Naive thymus-derived CD4-positive, alpha-beta T cell (primary cell): Measurements from ENCODE around the gene KIF14. TPM values are rescaled to one million over a fixed set of nuclear protein-coding genes. Genes with fewer than 3 reads are reported as not detected.

Experiments
- ATAC-seq: fragments of 150-1000 bp; cut with Tn5 transposase; 2 replicates; pipeline ENCODE4 v1.10.0; 2021; ENCODE audit warnings: mild to moderate bottlenecking, moderate library complexity
- CTCF ChIA-PET: fragments of 350-600 bp; sonication (Branson Sonifier 250); formaldehyde crosslinking; loops from one replicate; lab custom pipeline; 2021; ENCODE audit warnings: antibody characterized with exemption; lab: Charles Lee
- POLR2A ChIA-PET: fragments of 350-600 bp; sonication (Branson Sonifier 250); formaldehyde crosslinking; loops from one replicate; lab custom pipeline; 2021; ENCODE audit warnings: antibody characterized with exemption, inconsistent platforms; lab: Charles Lee
- DNase-seq, 9 donors: peaks; one replicate each; pipeline versions ENCODE4 v3.0.0 to v3.0.0-alpha.2; 2020 to 2022; ENCODE audit warnings: mixed read lengths in 1 of 9
- H3K27ac ChIP-seq: one replicate; pipeline ENCODE4 v1.7.0; 2013; ENCODE audit warnings: mild to moderate bottlenecking, low read depth, low read length, moderate library complexity
- H3K27me3 ChIP-seq, 2 donors: one replicate each; pipeline ENCODE4 v1.7.0; 2013; ENCODE audit warnings: low read length in 2 of 2, mild to moderate bottlenecking in 2 of 2, moderate library complexity in 2 of 2; ENCODE audit not compliant: control insufficient read depth in 2 of 2, insufficient read depth in 2 of 2
- H3K36me3 ChIP-seq, 3 experiments: 1 replicate in 2 of 3; 2 replicates in 1 of 3; pipeline ENCODE4 v1.7.0; 2013; ENCODE audit warnings: low read length in 3 of 3, mild to moderate bottlenecking in 3 of 3, moderate library complexity in 1 of 3; ENCODE audit not compliant: insufficient read depth in 3 of 3, control insufficient read depth in 2 of 3
- H3K4me1 ChIP-seq, 2 donors: one replicate each; pipeline ENCODE4 v1.7.0; 2013; ENCODE audit warnings: low read length in 2 of 2, mild to moderate bottlenecking in 2 of 2, moderate library complexity in 1 of 2; ENCODE audit not compliant: control insufficient read depth in 2 of 2, insufficient read depth in 2 of 2
- H3K4me3 ChIP-seq: 2 replicates; pipeline ENCODE4 v1.7.0; 2013; ENCODE audit warnings: mild to moderate bottlenecking, low read length
- H3K9me3 ChIP-seq, 3 experiments: 1 replicate in 2 of 3; 2 replicates in 1 of 3; pipeline ENCODE4 v1.7.0; 2013; ENCODE audit warnings: low read length in 3 of 3; ENCODE audit not compliant: control insufficient read depth in 2 of 3
- H3K27ac Mint-ChIP-seq, 9 donors: one replicate each; pipeline ENCODE4 v1.8.0; 2020 to 2022; ENCODE audit warnings: mixed read lengths in 9 of 9, mild to moderate bottlenecking in 8 of 9, moderate library complexity in 5 of 9, inconsistent platforms in 2 of 9
- H3K27me3 Mint-ChIP-seq, 5 donors: one replicate each; pipeline ENCODE4 v1.8.0; 2021 to 2022; ENCODE audit warnings: mixed read lengths in 5 of 5, mild to moderate bottlenecking in 1 of 5
- H3K36me3 Mint-ChIP-seq, 5 donors: one replicate each; pipeline ENCODE4 v1.8.0; 2020 to 2022; ENCODE audit warnings: mixed read lengths in 5 of 5, mild to moderate bottlenecking in 3 of 5, inconsistent platforms in 1 of 5
- H3K4me1 Mint-ChIP-seq, 7 donors: one replicate each; pipeline ENCODE4 v1.8.0; 2020 to 2022; ENCODE audit warnings: mixed read lengths in 7 of 7, mild to moderate bottlenecking in 3 of 7, inconsistent platforms in 1 of 7
- H3K4me3 Mint-ChIP-seq, 10 donors: one replicate each; pipeline ENCODE4 v1.8.0; 2020 to 2022; ENCODE audit warnings: mild to moderate bottlenecking in 10 of 10, mixed read lengths in 10 of 10, moderate library complexity in 6 of 10, inconsistent platforms in 2 of 10
- H3K9me3 Mint-ChIP-seq, 11 donors: one replicate each; pipeline ENCODE4 v1.8.0; 2020 to 2022; ENCODE audit warnings: mixed read lengths in 11 of 11, mild to moderate bottlenecking in 4 of 11, inconsistent platforms in 1 of 11, moderate library complexity in 1 of 11
- intact Hi-C, 2 donors: fragments of 100-400 bp; cut with micrococcal nuclease; formaldehyde crosslinking; loops; one replicate each; pipeline ENCODE4 v1.15.1; 2023
- polyA plus RNA-seq, 2 donors: library from polyadenylated mRNA; unstranded; fragments of 300-500 nt; fragmentation: Illumina TruSeq; gene quantifications; one replicate each; pipeline ENCODE4 v1.2.3, GENCODE V29; 2021
- total RNA-seq, 6 experiments: library from RNA in 5 of 6; stranded (reverse) in 5 of 6; gene quantifications; 1 replicate in 5 of 6; 2 replicates in 1 of 6; pipeline ENCODE4 v1.2.3 and lab custom pipeline; 2021 to 2026

The KIF14 gene
- total and polyA plus RNA-seq, 7 experiments from 2014 or later = 0.16 to 16.2 (median 0.42) TPM; not detected in 4

DNA sequence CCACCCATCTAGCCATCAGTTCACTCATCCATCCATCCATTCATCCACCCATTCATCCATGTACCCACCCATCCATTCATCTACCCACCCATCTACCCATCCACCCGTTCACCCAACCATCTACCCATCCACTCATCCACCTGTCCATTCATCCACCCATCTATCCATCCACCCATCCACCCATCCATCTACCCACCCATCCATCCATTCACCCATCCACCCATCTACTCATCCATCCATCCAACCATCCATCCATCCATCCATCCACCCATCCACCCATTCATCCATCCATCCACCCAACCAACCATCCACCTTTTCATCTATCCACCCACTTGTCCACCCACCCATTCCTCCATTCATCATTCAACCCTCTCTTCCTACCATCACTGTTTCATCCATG, 80.3 kb downstream of the KIF14 start:
- peaks cover 0 to 8% (median 0%) of the 10 kb centered on the region in 11 donors for H3K9me3 Mint-ChIP-seq
- CTCF ChIA-PET = no interaction called here

DNA sequence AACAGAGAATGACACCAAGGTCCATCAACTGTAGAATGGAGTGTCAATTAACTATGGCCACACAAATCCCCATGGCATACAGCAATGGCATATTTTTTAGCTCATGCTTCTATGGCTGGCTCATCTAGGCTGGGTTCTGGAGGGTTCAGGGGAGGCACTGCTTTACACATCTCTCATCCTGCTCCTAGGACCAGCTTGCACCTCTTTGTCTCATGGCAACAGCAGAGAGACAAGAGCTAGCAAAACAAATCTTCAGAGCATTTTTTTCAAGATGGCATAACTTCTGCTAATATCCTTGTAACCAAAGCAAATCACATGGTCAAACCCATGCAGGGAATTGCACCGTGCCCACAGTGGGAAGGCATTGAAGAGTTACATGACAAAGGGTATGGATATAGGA, 82.4 kb downstream of the KIF14 start:
- Histone ChIP-seq H3K27me3 (no peaks in the 10 kb centered on the region), H3K4me3 (no peak overlapping the region), H3K36me3 (no peaks in the 10 kb centered on the region), H3K4me1 (no peaks in the 10 kb centered on the region), H3K9me3 (no peaks in the 10 kb centered on the region), H3K27ac (no peak overlapping the region)
- intact Hi-C loops = no loop called here
- Mint-ChIP-seq H3K27me3 (peaks cover 0 to 5% (median 0%) of the 10 kb centered on the region in 5 donors), H3K36me3 (no peaks in the 10 kb centered on the region), H3K4me1 (peaks cover 0 to 3% (median 0%) of the 10 kb centered on the region in 7 donors), H3K4me3 (no peak overlapping the region), H3K27ac (peak overlapping the region in 1 of 9 donors; percentile 31), H3K9me3 (peaks cover 0 to 8% (median 0%) of the 10 kb centered on the region in 11 donors)
- ChIA-PET CTCF (no interaction called here), POLR2A (no interaction called here)
- no peak for ATAC-seq
- no peak for DNase-seq

More for the DNA sequence above, 80.3 kb downstream of the KIF14 start:
- DNase-seq (no peak), ATAC-seq (no peak)
- Histone ChIP-seq H3K36me3 (no peaks in the 10 kb centered on the region), H3K27ac (no peak overlapping the region), H3K27me3 (no peaks in the 10 kb centered on the region), H3K4me3 (no peak overlapping the region), H3K9me3 (no peaks in the 10 kb centered on the region), H3K4me1 (no peaks in the 10 kb centered on the region)
- Mint-ChIP-seq H3K4me1 (peaks cover 0 to 5% (median 0%) of the 10 kb centered on the region in 7 donors), H3K27me3 (peaks cover 0 to 8% (median 0%) of the 10 kb centered on the region in 5 donors), H3K27ac (no peak overlapping the region), H3K36me3 (no peaks in the 10 kb centered on the region), H3K4me3 (no peak overlapping the region)
- POLR2A ChIA-PET = no interaction called here
- intact Hi-C loops = no loop called here

DNA sequence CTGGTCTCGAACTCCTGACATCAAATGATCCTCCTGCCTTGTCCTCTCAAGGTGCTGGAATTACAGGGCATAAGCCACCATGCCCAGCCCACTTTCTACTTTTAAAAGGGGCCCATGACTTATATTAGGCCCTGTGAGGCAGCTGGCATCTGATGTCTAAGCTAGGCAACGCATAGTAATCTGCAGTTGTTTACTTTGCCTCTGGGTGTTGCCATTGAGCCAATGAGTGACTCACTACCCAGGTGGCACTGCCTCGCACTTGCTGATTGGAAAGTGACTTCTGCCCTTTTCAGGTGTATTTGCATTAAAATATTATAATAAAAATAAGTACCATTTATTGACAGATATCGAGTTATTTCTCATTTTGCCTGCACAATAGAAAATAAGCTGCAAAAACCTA, 84.9 kb downstream of the KIF14 start:
- Mint-ChIP-seq H3K27me3 (peaks cover 0 to 3% (median 0%) of the 10 kb centered on the region in 5 donors), H3K4me1 (peaks cover 8 to 29% (median 22%) of the 10 kb centered on the region in 7 donors), H3K4me3 (no peak overlapping the region), H3K27ac (no peak overlapping the region), H3K9me3 (peaks cover 0 to 8% (median 0%) of the 10 kb centered on the region in 11 donors), H3K36me3 (no peaks in the 10 kb centered on the region)
- Histone ChIP-seq H3K27ac (no peak overlapping the region), H3K36me3 (no peaks in the 10 kb centered on the region), H3K27me3 (no peaks in the 10 kb centered on the region), H3K9me3 (no peaks in the 10 kb centered on the region), H3K4me1 (peaks cover 9 to 14% of the 10 kb centered on the region in 2 donors), H3K4me3 (no peak overlapping the region)
- no peak for ATAC-seq
- intact Hi-C loops = loop anchor here in 1 of 2 donors (1.0 kb wide), 1 partner anchor 268 kb away; no protein-coding TSS in a partner anchor
- peak in 6 of 9 donors; percentile 10 to 37 (median 16) for DNase-seq
- ChIA-PET POLR2A (no interaction called here), CTCF (interaction anchor here (0.6 to 2.0 kb wide), 5 partner anchors 14 to 87 kb away, joined by 3 to 5 read pairs (median 4); no protein-coding TSS in a partner anchor)

DNA sequence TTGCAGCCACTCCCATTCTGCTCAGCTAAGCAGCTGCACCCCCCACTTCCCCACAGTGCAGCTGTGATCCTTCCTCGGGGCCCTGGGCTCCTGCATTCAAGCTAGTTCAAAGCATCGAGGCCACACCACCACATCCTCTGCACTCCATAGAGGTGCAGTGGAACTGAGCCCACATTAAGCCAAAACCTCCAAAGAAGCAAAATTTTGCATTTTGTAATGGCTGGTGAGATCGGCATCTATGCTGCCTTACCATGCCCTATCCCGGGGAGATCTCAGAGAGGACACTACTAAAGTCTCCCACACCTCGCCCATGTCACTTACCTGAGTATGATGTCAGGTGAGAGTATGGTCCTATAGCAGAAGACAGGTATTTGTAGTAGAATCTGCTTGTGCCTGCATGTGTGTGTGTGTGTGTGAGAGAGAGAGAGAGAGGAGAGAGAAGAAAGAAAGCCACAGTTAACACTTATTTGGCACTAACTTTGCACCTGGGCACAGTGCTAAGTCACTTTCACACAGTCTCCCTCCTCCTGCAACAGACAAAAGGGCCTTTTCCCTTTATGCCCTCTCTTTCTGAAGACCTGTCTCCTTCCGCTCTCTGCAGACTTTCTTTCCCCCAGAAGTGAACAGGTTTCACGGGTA, 89.8 kb downstream of the KIF14 start:
- intact Hi-C loops = loop anchor here in 1 of 2 donors (1.0 to 5.0 kb wide), 2 partner anchors 92 to 120 kb away; partner anchors contain the start of genes KIF14 and ZNF281
- H3K27ac ChIP-seq = peak overlapping the region; percentile 62
- Mint-ChIP-seq H3K9me3 (no peaks in the 10 kb centered on the region), H3K27ac (peak overlapping the region; percentile 71 to 92 (median 86)), H3K27me3 (no peaks in the 10 kb centered on the region), H3K36me3 (no peaks in the 10 kb centered on the region), H3K4me1 (peaks cover 16 to 61% (median 53%) of the 10 kb centered on the region in 7 donors), H3K4me3 (peak overlapping the region; percentile 41 to 86 (median 78))
- H3K27me3 ChIP-seq = no peaks in the 10 kb centered on the region
- no peaks in the 10 kb centered on the region for H3K9me3 ChIP-seq
- ATAC-seq = peak; percentile 97
- H3K4me1 ChIP-seq = peaks cover 16 to 34% of the 10 kb centered on the region in 2 donors
- H3K36me3 ChIP-seq = no peaks in the 10 kb centered on the region
- POLR2A ChIA-PET = interaction anchor here (0.5 kb wide), 1 partner anchor 21 kb away, joined by 3 read pairs; no protein-coding TSS in a partner anchor
- DNase-seq = peak; percentile 22 to 87 (median 79)
- peak overlapping the region; percentile 29 for H3K4me3 ChIP-seq
- CTCF ChIA-PET = interaction anchor here (0.6 to 1.0 kb wide), 2 partner anchors 21 to 268 kb away, joined by 3 to 4 read pairs; no protein-coding TSS in a partner anchor

DNA sequence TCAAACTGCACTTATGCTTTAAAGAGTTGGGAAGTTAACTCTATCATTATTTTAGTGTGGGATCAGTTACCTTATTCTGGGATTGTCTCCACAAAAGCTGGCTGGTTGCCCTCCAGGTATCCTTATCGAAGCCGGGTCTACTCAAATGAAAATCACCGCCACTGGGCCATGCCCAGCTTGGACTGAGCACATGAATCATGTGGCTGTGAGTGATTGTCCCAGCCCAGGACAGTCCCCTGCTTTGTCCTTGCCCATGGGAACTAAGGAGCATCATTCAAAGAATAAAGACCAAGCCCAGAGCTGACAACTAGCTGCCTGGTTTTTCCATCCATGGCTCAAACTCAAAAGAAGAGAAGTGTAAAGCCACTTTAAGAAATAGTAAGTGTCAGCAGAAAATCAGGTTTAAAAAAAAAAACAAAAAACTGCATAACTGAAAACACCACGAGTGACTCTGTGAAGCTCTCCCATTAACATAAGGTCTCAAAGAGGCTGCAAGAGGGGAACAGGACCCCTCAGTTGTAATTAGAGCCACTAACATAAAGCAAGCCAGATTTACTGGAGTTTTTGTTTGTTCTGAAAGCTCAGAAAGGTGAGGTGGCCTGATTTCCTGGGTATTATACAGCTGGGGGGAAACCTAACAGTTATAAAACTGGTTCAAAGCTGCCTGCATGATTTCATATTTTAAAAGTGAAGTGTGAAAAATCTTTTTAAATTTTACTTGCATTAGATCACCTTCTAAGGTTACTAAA, 91.5 kb downstream of the KIF14 start:
- CTCF ChIA-PET = interaction anchor here (1.4 kb wide), 1 partner anchor 15 kb away, joined by 4 read pairs; no protein-coding TSS in a partner anchor
- Mint-ChIP-seq H3K9me3 (no peaks in the 10 kb centered on the region), H3K36me3 (no peaks in the 10 kb centered on the region), H3K4me1 (peaks cover 16 to 67% (median 54%) of the 10 kb centered on the region in 7 donors), H3K27me3 (no peaks in the 10 kb centered on the region), H3K27ac (peak overlapping the region in 3 of 9 donors; percentile 28 to 90 (median 69)), H3K4me3 (peak overlapping the region in 3 of 10 donors; percentile 10 to 60 (median 28))
- Histone ChIP-seq H3K9me3 (no peaks in the 10 kb centered on the region), H3K27me3 (no peaks in the 10 kb centered on the region), H3K4me3 (no peak overlapping the region), H3K36me3 (no peaks in the 10 kb centered on the region), H3K27ac (no peak overlapping the region), H3K4me1 (peaks cover 16 to 34% of the 10 kb centered on the region in 2 donors)
- intact Hi-C loops = no loop called here
- POLR2A ChIA-PET = interaction anchor here (0.5 to 0.8 kb wide), 3 partner anchors 16 to 376 kb away, joined by 3 to 4 read pairs (median 3); no protein-coding TSS in a partner anchor
- no peak for DNase-seq
- ATAC-seq = no peak

DNA sequence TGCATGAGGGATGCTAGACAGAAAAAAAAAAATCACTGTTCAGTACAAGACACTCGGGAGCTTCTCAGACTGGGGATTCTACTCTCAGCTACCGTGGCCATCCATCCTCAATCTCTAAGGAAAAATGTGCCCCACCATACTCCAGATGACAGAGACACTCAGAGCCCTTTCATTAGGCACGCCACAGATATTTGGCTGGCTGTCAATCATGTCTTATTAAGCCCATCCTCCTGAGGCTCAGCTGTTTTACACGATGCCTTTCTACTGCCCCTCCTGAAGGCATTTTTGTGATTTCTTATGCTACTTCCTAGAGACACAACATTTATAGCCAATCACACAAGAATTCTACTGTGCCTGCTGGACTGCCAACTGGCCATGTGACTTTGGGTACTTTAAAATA, 92.9 kb downstream of the KIF14 start:
- Mint-ChIP-seq H3K4me3 (no peak overlapping the region), H3K36me3 (no peaks in the 10 kb centered on the region), H3K27me3 (no peaks in the 10 kb centered on the region), H3K9me3 (no peaks in the 10 kb centered on the region), H3K4me1 (peaks cover 16 to 59% (median 46%) of the 10 kb centered on the region in 7 donors), H3K27ac (peak overlapping the region in 1 of 9 donors; percentile 62)
- ChIA-PET POLR2A (interaction anchor here (0.6 kb wide), 1 partner anchor 96 kb away, joined by 5 read pairs; no protein-coding TSS in a partner anchor), CTCF (interaction anchor here (0.6 to 0.9 kb wide), 2 partner anchors 17 to 75 kb away, joined by 3 read pairs; no protein-coding TSS in a partner anchor)
- DNase-seq (no peak), ATAC-seq (no peak)
- Histone ChIP-seq H3K9me3 (no peaks in the 10 kb centered on the region), H3K4me1 (peaks cover 16 to 34% of the 10 kb centered on the region in 2 donors), H3K27ac (no peak overlapping the region), H3K36me3 (no peaks in the 10 kb centered on the region), H3K27me3 (no peaks in the 10 kb centered on the region), H3K4me3 (no peak overlapping the region)
- intact Hi-C loops = no loop called here
